PC-9 (cell line): ENCODE data around the gene ADGRL3. TPM values are rescaled to one million over a fixed set of nuclear protein-coding genes. Genes with fewer than 3 reads are reported as not detected.

ENCODE experiments used
- BruUV-seq: library from RNA; stranded (reverse); fragments of 400-500 nt; replicated peaks from 2 replicates; lab custom pipeline; 2021; lab: Mats Ljungman, UMichigan
- CTCF ChIA-PET: fragments of 300-600 bp; sonication (Branson Sonifier 250); formaldehyde crosslinking; loops from one replicate; lab custom pipeline; 2022; ENCODE audit warnings: antibody characterized with exemption; lab: Charles Lee
- POLR2A ChIA-PET: fragments of 300-600 bp; sonication (Branson Sonifier 250); formaldehyde crosslinking; loops from one replicate; lab custom pipeline; 2022; ENCODE audit warnings: antibody characterized with exemption; ENCODE audit not compliant: unreplicated experiment; lab: Charles Lee
- DNase-seq, 2 experiments: peaks; one replicate each; pipeline versions ENCODE4 v3.0.0 to v3.0.0-alpha.2; 2015 to 2022; ENCODE audit warnings: mixed read lengths in 1 of 2
- H2AFZ ChIP-seq: fragments of 200-600 bp; sonication (generic); 2 replicates; pipeline ENCODE4 v1.8.1; 2017; ENCODE audit warnings: antibody characterized with exemption
- H3F3A ChIP-seq: fragments of 200-600 bp; sonication (generic); 2 replicates; pipeline ENCODE4 v1.8.1; 2017; ENCODE audit warnings: antibody characterized with exemption, mild to moderate bottlenecking, low read depth; ENCODE audit not compliant: insufficient read depth
- H3K27ac ChIP-seq: fragments of 200-600 bp; sonication (generic); 2 replicates; pipeline ENCODE4 v1.6.1; 2016; ENCODE audit warnings: mixed run types
- H3K27me3 ChIP-seq: fragments of 200-600 bp; sonication (generic); 2 replicates; pipeline ENCODE4 v1.6.1; 2016; ENCODE audit warnings: low read depth, mixed run types; ENCODE audit not compliant: insufficient read depth
- H3K36me3 ChIP-seq: fragments of 200-600 bp; sonication (generic); 2 replicates; pipeline ENCODE4 v1.6.1; 2016; ENCODE audit warnings: low read depth, mixed run types
- H3K4me1 ChIP-seq: fragments of 200-600 bp; sonication (generic); replicated peaks from 2 replicates; pipeline ENCODE4 v1.6.1; 2016; ENCODE audit warnings: mixed run types; ENCODE audit not compliant: insufficient read depth
- H3K4me2 ChIP-seq: fragments of 200-600 bp; sonication (generic); 2 replicates; pipeline ENCODE4 v1.6.1; 2017; ENCODE audit warnings: mixed run types
- H3K4me3 ChIP-seq: fragments of 200-600 bp; sonication (generic); 2 replicates; pipeline ENCODE4 v1.6.1; 2016; ENCODE audit warnings: mixed run types
- H3K79me2 ChIP-seq: fragments of 200-600 bp; sonication (generic); 2 replicates; pipeline ENCODE4 v1.6.1; 2017; ENCODE audit warnings: low read depth, mixed run types
- H3K9me2 ChIP-seq: fragments of 200-600 bp; sonication (generic); 2 replicates; pipeline ENCODE4 v1.8.1; 2017; ENCODE audit warnings: mild to moderate bottlenecking; ENCODE audit not compliant: insufficient read depth
- H3K9me3 ChIP-seq: fragments of 200-600 bp; sonication (generic); 2 replicates; pipeline ENCODE4 v1.8.1; 2016; ENCODE audit warnings: low read depth; ENCODE audit not compliant: insufficient read depth
- H4K20me1 ChIP-seq: fragments of 200-600 bp; sonication (generic); 2 replicates; pipeline ENCODE4 v1.8.1; 2017; ENCODE audit not compliant: insufficient read depth
- CTCF ChIP-seq: fragments of 200-600 bp; sonication (generic); conservative IDR thresholded peaks from 2 replicates; pipeline ENCODE4 v1.6.1; 2017; ENCODE audit warnings: mixed run types, antibody characterized with exemption, mild to moderate bottlenecking, moderate library complexity
- EZH2 ChIP-seq: fragments of 200-600 bp; sonication (generic); IDR thresholded peaks from 2 replicates; pipeline ENCODE4 v1.8.0; 2017; ENCODE audit warnings: antibody characterized with exemption, low read depth
- intact Hi-C: fragments of 100-400 bp; cut with micrococcal nuclease; formaldehyde crosslinking; loops from one replicate; pipeline ENCODE4 v1.10.0; 2022; ENCODE audit not compliant: unreplicated experiment
- total RNA-seq: library from RNA; stranded (reverse); gene quantifications from 2 replicates; pipeline ENCODE4 v1.2.3, GENCODE V29; 2021

ADGRL3 gene
- total RNA-seq, 1 experiment from 2014 or later = 1.6 TPM

DNA sequence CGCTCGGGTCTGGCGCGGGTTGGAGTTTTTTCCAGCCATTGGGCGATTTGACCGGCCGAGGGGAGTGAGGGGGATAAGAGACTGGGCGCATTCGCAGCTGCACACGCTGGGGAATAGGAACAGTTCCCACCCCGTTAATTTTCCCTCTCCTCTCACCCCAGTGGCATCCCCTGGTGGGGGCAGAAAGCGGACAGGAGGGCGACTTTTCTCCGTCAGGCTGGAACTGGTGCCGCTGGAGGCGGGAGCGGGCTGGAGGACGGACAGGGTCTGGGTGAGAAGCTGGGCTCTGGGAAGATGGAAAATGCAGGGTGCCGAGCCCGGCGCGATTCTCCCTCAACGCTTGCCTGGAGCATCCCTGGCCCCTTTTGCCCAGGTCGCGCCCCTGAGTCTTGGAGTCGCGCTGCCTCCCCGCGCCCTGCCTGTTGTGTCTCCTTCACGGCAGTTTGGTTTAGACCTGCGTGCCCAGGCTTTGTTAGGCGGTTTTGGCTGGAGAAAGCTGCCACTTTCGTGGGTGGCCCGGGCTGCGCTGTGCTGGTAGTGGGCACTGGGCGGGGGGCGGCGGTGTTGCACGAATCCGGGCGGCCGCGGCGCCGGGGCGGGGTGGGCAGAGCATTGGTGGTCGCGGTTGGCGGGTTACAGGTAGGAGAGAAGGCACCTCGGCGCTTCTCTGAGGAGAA lies 2.0 kb downstream of the ADGRL3 start:
- Histone ChIP-seq H3K27me3 (peaks cover 6% of the 10 kb centered on the region; the same call in 1 of the 2 replicates), H3K9me3 (no peaks in the 10 kb centered on the region), H4K20me1 (no peaks in the 10 kb centered on the region), H2AFZ (no peak overlapping the region), H3K4me1 (no peaks in the 10 kb centered on the region), H3F3A (no peaks in the 10 kb centered on the region), H3K4me2 (no peak overlapping the region), H3K27ac (no peak overlapping the region), H3K9me2 (no peaks in the 10 kb centered on the region), H3K4me3 (no peak overlapping the region), H3K79me2 (no peaks in the 10 kb centered on the region), H3K36me3 (no peaks in the 10 kb centered on the region)
- no peak for TF ChIP-seq CTCF
- no peak for TF ChIP-seq EZH2
- POLR2A ChIA-PET = no interaction called here
- DNase-seq = no peak
- no TSS peak for BruUV-seq
- CTCF ChIA-PET = interaction anchor here (0.5 kb wide), 1 partner anchor 389 kb away, joined by 4 read pairs; no protein-coding TSS in a partner anchor
- intact Hi-C loops = no loop called here

- no peaks in the 10 kb centered on the region for H3K4me1 ChIP-seq
- intact Hi-C loops = no loop called here
- H3K9me2 ChIP-seq = no peaks in the 10 kb centered on the region
- no peak for TF ChIP-seq CTCF
- no peak for TF ChIP-seq EZH2
- H3K27ac ChIP-seq = no peak overlapping the region
- H3F3A ChIP-seq = no peaks in the 10 kb centered on the region
- no peaks in the 10 kb centered on the region for H4K20me1 ChIP-seq
- ChIA-PET POLR2A (no interaction called here), CTCF (no interaction called here)
- no peak for DNase-seq
- H3K4me3 ChIP-seq = no peak overlapping the region
- H3K79me2 ChIP-seq = no peaks in the 10 kb centered on the region
- H3K9me3 ChIP-seq = no peaks in the 10 kb centered on the region
- H3K4me2 ChIP-seq = no peak overlapping the region
- H3K36me3 ChIP-seq = no peaks in the 10 kb centered on the region
- no TSS peak for BruUV-seq
- H3K27me3 ChIP-seq = peaks cover 6% of the 10 kb centered on the region; the same call in 1 of the 2 replicates
- H2AFZ ChIP-seq = no peak overlapping the region
Measured at GRCh38 chr4:61202638-61203435, 2.7 kb downstream of the ADGRL3 start.

- POLR2A ChIA-PET = no interaction called here
Measured at GRCh38 chr4:61203436-61203790, 3.3 kb downstream of the ADGRL3 start.

More at GRCh38 chr4:61203436-61203790, 3.3 kb downstream of the ADGRL3 start:
- no peak for DNase-seq
- no peaks in the 10 kb centered on the region for H3K4me1 ChIP-seq
- H3K4me3 ChIP-seq = no peak overlapping the region
- H3K9me3 ChIP-seq = no peaks in the 10 kb centered on the region
- no peak overlapping the region for H3K4me2 ChIP-seq
- no peaks in the 10 kb centered on the region for H4K20me1 ChIP-seq
- no peaks in the 10 kb centered on the region for H3K9me2 ChIP-seq
- no peak overlapping the region for H2AFZ ChIP-seq
- CTCF ChIA-PET = no interaction called here
- H3K27ac ChIP-seq = no peak overlapping the region
- H3K27me3 ChIP-seq = peaks cover 6% of the 10 kb centered on the region; the same call in 1 of the 2 replicates
- no peaks in the 10 kb centered on the region for H3F3A ChIP-seq
- no peaks in the 10 kb centered on the region for H3K36me3 ChIP-seq
- no TSS peak for BruUV-seq
- intact Hi-C loops = no loop called here
- TF ChIP-seq CTCF = no peak
- no peak for TF ChIP-seq EZH2
- no peaks in the 10 kb centered on the region for H3K79me2 ChIP-seq
